Astrocyte (in vitro differentiated cells and primary cell): ENCODE measurements around the gene LIN9. TPM values are rescaled to one million over a fixed set of nuclear protein-coding genes. Genes with fewer than 3 reads are reported as not detected.

Experiments used
- DNase-seq: peaks from one replicate; pipeline ENCODE4 v3.0.0-alpha.2; 2010; ENCODE audit warnings: low read depth
- FAIRE-seq: peaks from 2 replicates; lab custom pipeline; 2011; peaks lifted over from hg19 to GRCh38; lab: Jason Lieb, UNC
- H2AFZ ChIP-seq: 2 replicates; pipeline ENCODE4 v1.6.0; 2012; ENCODE audit warnings: low read depth, low read length, inconsistent platforms
- H3K27ac ChIP-seq: 2 replicates; pipeline ENCODE4 v1.5.1; 2011; ENCODE audit warnings: low read depth, low read length, inconsistent platforms
- H3K27me3 ChIP-seq: 2 replicates; pipeline ENCODE4 v1.6.0; 2011; ENCODE audit warnings: low read length, inconsistent platforms; ENCODE audit not compliant: insufficient read depth
- H3K36me3 ChIP-seq: 2 replicates; pipeline ENCODE4 v1.5.1; 2011; ENCODE audit warnings: low read length, inconsistent platforms; ENCODE audit not compliant: insufficient read depth
- H3K4me1 ChIP-seq: 2 replicates; pipeline ENCODE4 v1.5.1; 2011; ENCODE audit warnings: low read length, inconsistent platforms; ENCODE audit not compliant: insufficient read depth
- H3K4me2 ChIP-seq: 2 replicates; pipeline ENCODE4 v1.6.0; 2012; ENCODE audit warnings: low read length, inconsistent platforms
- H3K4me3 ChIP-seq: 2 replicates; pipeline ENCODE4 v1.5.1; 2011; ENCODE audit warnings: low read depth, mild to moderate bottlenecking, low read length, inconsistent platforms; ENCODE audit not compliant: insufficient read depth
- H3K79me2 ChIP-seq: 2 replicates; pipeline ENCODE4 v1.6.0; 2012; ENCODE audit warnings: mild to moderate bottlenecking, low read length, inconsistent platforms; ENCODE audit not compliant: insufficient read depth
- H3K9ac ChIP-seq: 2 replicates; pipeline ENCODE4 v1.6.0; 2012; ENCODE audit warnings: mild to moderate bottlenecking, low read length, inconsistent platforms
- H3K9me3 ChIP-seq: 2 replicates; pipeline ENCODE4 v1.5.1; 2012; ENCODE audit warnings: low read depth, mild to moderate bottlenecking, low read length, inconsistent platforms; ENCODE audit not compliant: insufficient read depth
- H4K20me1 ChIP-seq: 2 replicates; pipeline ENCODE4 v1.6.0; 2012; ENCODE audit warnings: low read length, inconsistent platforms; ENCODE audit not compliant: insufficient read depth
- H3K27ac Mint-ChIP-seq: one replicate; pipeline ENCODE4 v1.8.0; 2021; ENCODE audit warnings: mild to moderate bottlenecking, mixed read lengths; ENCODE audit not compliant: unreplicated experiment
- H3K27me3 Mint-ChIP-seq: one replicate; pipeline ENCODE4 v1.8.0; 2021; ENCODE audit warnings: low read depth, mixed read lengths; ENCODE audit not compliant: unreplicated experiment
- H3K36me3 Mint-ChIP-seq: one replicate; pipeline ENCODE4 v1.8.0; 2021; ENCODE audit warnings: low read depth, mixed read lengths; ENCODE audit not compliant: unreplicated experiment
- H3K4me1 Mint-ChIP-seq: one replicate; pipeline ENCODE4 v1.8.0; 2021; ENCODE audit warnings: low read depth, mixed read lengths; ENCODE audit not compliant: unreplicated experiment
- H3K4me3 Mint-ChIP-seq: one replicate; pipeline ENCODE4 v1.8.0; 2021; ENCODE audit warnings: mild to moderate bottlenecking, moderate library complexity, mixed read lengths; ENCODE audit not compliant: unreplicated experiment
- H3K9me3 Mint-ChIP-seq: one replicate; pipeline ENCODE4 v1.8.0; 2021; ENCODE audit warnings: mild to moderate bottlenecking, mixed read lengths; ENCODE audit not compliant: unreplicated experiment
- CTCF ChIP-seq: IDR thresholded peaks from 2 replicates; pipeline ENCODE4 v1.5.1; 2011; ENCODE audit warnings: low read depth, mild to moderate bottlenecking, inconsistent platforms, low read length, moderate library complexity; ENCODE audit not compliant: insufficient read depth
- EZH2 ChIP-seq: IDR thresholded peaks from 2 replicates; pipeline ENCODE4 v1.6.1; 2012; ENCODE audit warnings: mild to moderate bottlenecking, low read length, inconsistent platforms; ENCODE audit not compliant: insufficient read depth
- total RNA-seq: library from RNA; stranded (reverse); gene quantifications from 2 replicates; pipeline ENCODE4 v1.2.1, GENCODE V29; 2021

The LIN9 gene
- total RNA-seq, 1 donor from 2014 or later, result 4.0 TPM

GRCh38 chr1:226309398-226310244 lies 657 bp upstream of the LIN9 start:
- H3K36me3 Mint-ChIP-seq, result no peaks in the 10 kb centered on the region
- H3K4me1 ChIP-seq, result peaks cover 5% of the 10 kb centered on the region
- H3K9me3 Mint-ChIP-seq, result no peaks in the 10 kb centered on the region
- DNase-seq, result no peak
- peak overlapping the region; percentile 86 for H3K4me3 ChIP-seq
- no peaks in the 10 kb centered on the region for H3K9me3 ChIP-seq
- H3K36me3 ChIP-seq, result no peaks in the 10 kb centered on the region
- peaks cover 37% of the 10 kb centered on the region for H3K79me2 ChIP-seq
- H3K27ac ChIP-seq, result peak overlapping the region; percentile 82
- H3K27ac Mint-ChIP-seq, result no peak overlapping the region
- H3K4me2 ChIP-seq, result peak overlapping the region; percentile 98
- H4K20me1 ChIP-seq, result no peaks in the 10 kb centered on the region
- peak overlapping the region; percentile 84 for H3K4me3 Mint-ChIP-seq
- peak overlapping the region; percentile 97 for H2AFZ ChIP-seq
- H3K4me1 Mint-ChIP-seq, result peaks cover 3% of the 10 kb centered on the region
- H3K27me3 Mint-ChIP-seq, result peaks cover 8% of the 10 kb centered on the region
- no peaks in the 10 kb centered on the region for H3K27me3 ChIP-seq
- FAIRE-seq, result no peak
- TF ChIP-seq CTCF (peak; percentile 2), EZH2 (no peak)
- H3K9ac ChIP-seq, result peak overlapping the region; percentile 96

- H3K27ac ChIP-seq, result peak overlapping the region; percentile 82
- peak overlapping the region; percentile 98 for H3K4me2 ChIP-seq
- peak overlapping the region; percentile 86 for H3K4me3 ChIP-seq
- H3K27me3 ChIP-seq, result no peaks in the 10 kb centered on the region
- Mint-ChIP-seq H3K36me3 (no peaks in the 10 kb centered on the region), H3K9me3 (no peaks in the 10 kb centered on the region), H3K27me3 (peaks cover 8% of the 10 kb centered on the region), H3K4me3 (peak overlapping the region; percentile 91), H3K27ac (no peak overlapping the region), H3K4me1 (peaks cover 3% of the 10 kb centered on the region)
- H3K9me3 ChIP-seq, result no peaks in the 10 kb centered on the region
- peak overlapping the region; percentile 96 for H3K9ac ChIP-seq
- H4K20me1 ChIP-seq, result no peaks in the 10 kb centered on the region
- FAIRE-seq, result no peak
- H2AFZ ChIP-seq, result peak overlapping the region; percentile 98
- H3K79me2 ChIP-seq, result peaks cover 50% of the 10 kb centered on the region
- TF ChIP-seq CTCF (no peak), EZH2 (no peak)
- DNase-seq, result no peak
- no peaks in the 10 kb centered on the region for H3K36me3 ChIP-seq
- peaks cover 5% of the 10 kb centered on the region for H3K4me1 ChIP-seq
These were observed 720 bp downstream of the LIN9 start for GRCh38 chr1:226308166-226308722.
